Thyroid gland (tissue), 4 donors: Measurements from ENCODE around the gene CRIM1. TPM values are rescaled to one million over a fixed set of nuclear protein-coding genes. Genes with fewer than 3 reads are reported as not detected.
A peak's percentile ranks its signal among the peaks of the same experiment; 100 is the strongest.

Source experiments
- DNase-seq, 2 donors: peaks; one replicate each; pipeline ENCODE4 v3.0.0-alpha.2; 2019
- H3K27ac ChIP-seq, 3 donors: fragments of 200-600 bp; sonication (generic); 1 replicate in 2 of 3; 2 replicates in 1 of 3; pipeline ENCODE4 v1.5.1; 2016 to 2019; ENCODE audit warnings: mild to moderate bottlenecking in 1 of 3, moderate library complexity in 1 of 3
- H3K27me3 ChIP-seq: fragments of 200-600 bp; sonication (generic); one replicate; pipeline ENCODE4 v1.5.1; 2019
- H3K36me3 ChIP-seq, 2 donors: fragments of 200-600 bp; sonication (generic); one replicate each; pipeline ENCODE4 v1.5.1; 2016 to 2019
- H3K4me1 ChIP-seq, 2 donors: fragments of 200-600 bp; sonication (generic); one replicate each; pipeline ENCODE4 v1.5.1; 2017 to 2019
- H3K4me3 ChIP-seq, 3 donors: fragments of 200-600 bp; sonication (generic); replicated peaks in 1 of 3; 1 replicate in 2 of 3; 2 replicates in 1 of 3; pipeline ENCODE4 v1.5.1; 2016; ENCODE audit warnings: mild to moderate bottlenecking in 1 of 3
- H3K9me3 ChIP-seq: fragments of 200-600 bp; sonication (generic); one replicate; pipeline ENCODE4 v1.5.1; 2017
- CTCF ChIP-seq, 6 experiments: fragments of 200-600 bp in 3 of 6; fragments of 450-650 bp in 3 of 6; sonication (generic) in 3 of 6; IDR thresholded peaks; one replicate each; pipeline ENCODE4 v1.5.1; 2016 to 2019; ENCODE audit warnings: antibody characterized with exemption in 6 of 6, mild to moderate bottlenecking in 2 of 6, inconsistent platforms in 1 of 6, moderate library complexity in 1 of 6
- POLR2A ChIP-seq, 2 donors: fragments of 450-650 bp; IDR thresholded peaks; one replicate each; pipeline ENCODE4 v1.6.1; 2017; ENCODE audit warnings: antibody characterized with exemption in 2 of 2, mild to moderate bottlenecking in 2 of 2, moderate library complexity in 1 of 2
- WGBS, 2 donors: methylation state at CpG; one replicate each; pipeline ENCODE4 v1.1.5; 2017; 5-methylcytosine and 5-hydroxymethylcytosine counted together
- intact Hi-C: fragments of 100-400 bp; cut with DNase I; formaldehyde crosslinking; loops from one replicate; pipeline ENCODE4 v1.15.1; 2023
- total RNA-seq, 4 donors: library from RNA; depleted of rRNA; stranded (reverse); fragments of >200 nt; gene quantifications; one replicate each; pipeline ENCODE4 v1.2.3, GENCODE V29; 2016

The CRIM1 gene
- total RNA-seq, 4 donors from 2014 or later: 49.5 to 104 (median 71.5) TPM

DNA sequence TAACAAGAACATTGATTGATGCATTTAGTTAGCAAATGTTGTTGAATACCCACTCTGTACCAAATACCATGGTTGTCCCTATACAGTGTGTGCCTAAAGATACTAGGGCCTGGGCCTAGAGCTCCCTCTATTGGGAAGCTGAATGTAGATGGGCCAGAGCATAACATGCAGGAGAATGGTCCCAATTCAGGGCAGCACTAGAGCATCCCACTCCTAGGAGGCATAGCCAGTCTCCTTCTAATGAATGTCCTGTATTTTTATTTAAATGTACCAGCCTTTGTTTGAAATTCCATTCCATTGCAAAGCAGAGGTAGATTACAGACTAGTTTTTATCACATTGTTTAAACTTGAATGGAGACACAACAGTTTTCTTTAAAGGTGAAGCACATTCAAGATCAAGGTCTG, 151.8 kb downstream of the CRIM1 start:
- TF ChIP-seq POLR2A (IDR thresholded peaks at IDR 0.05): no peak
- peak in 5 of 6 experiments; percentile 24 to 78 (median 65) for TF ChIP-seq CTCF (IDR thresholded peaks at IDR 0.05)
- Histone ChIP-seq H3K27me3 (no peaks in the 10 kb centered on the region), H3K4me3 (no peak overlapping the region), H3K27ac (no peak overlapping the region), H3K9me3 (no peaks in the 10 kb centered on the region), H3K36me3 (peaks cover 0 to 8% of the 10 kb centered on the region in 2 donors), H3K4me1 (no peaks in the 10 kb centered on the region)
- intact Hi-C loops: no loop called here
- peak; percentile 36 to 47 for DNase-seq

DNA sequence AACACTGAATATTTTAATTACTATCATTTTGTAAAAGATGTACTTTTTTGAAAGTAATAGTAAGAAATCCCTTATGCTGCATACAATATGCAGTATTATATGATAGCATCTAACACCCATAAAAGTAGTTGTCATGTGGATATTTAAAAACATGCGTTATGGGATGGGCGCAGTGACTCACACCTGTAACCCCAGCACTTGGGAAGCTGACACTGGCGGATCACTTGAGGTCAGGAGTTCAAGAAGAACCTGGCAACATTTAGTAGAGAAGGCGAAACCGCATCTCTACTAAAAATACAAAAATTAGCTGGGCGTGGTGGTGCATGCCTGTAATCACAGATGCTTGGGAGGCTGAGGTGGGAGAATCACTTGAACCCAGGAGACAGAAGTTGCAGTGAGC, 153.5 kb downstream of the CRIM1 start:
- Histone ChIP-seq H3K4me1 (no peaks in the 10 kb centered on the region), H3K9me3 (no peaks in the 10 kb centered on the region), H3K4me3 (no peak overlapping the region), H3K27ac (no peak overlapping the region), H3K36me3 (peaks cover 11 to 17% of the 10 kb centered on the region in 2 donors), H3K27me3 (no peaks in the 10 kb centered on the region)
- intact Hi-C loops: no loop called here
- WGBS, 2 donors: 92 to 93% methylated on average over 6 of the region's 6 CpGs
- no peak for DNase-seq
- TF ChIP-seq POLR2A (IDR thresholded peaks at IDR 0.05) (no peak), CTCF (IDR thresholded peaks at IDR 0.05) (no peak)

DNA sequence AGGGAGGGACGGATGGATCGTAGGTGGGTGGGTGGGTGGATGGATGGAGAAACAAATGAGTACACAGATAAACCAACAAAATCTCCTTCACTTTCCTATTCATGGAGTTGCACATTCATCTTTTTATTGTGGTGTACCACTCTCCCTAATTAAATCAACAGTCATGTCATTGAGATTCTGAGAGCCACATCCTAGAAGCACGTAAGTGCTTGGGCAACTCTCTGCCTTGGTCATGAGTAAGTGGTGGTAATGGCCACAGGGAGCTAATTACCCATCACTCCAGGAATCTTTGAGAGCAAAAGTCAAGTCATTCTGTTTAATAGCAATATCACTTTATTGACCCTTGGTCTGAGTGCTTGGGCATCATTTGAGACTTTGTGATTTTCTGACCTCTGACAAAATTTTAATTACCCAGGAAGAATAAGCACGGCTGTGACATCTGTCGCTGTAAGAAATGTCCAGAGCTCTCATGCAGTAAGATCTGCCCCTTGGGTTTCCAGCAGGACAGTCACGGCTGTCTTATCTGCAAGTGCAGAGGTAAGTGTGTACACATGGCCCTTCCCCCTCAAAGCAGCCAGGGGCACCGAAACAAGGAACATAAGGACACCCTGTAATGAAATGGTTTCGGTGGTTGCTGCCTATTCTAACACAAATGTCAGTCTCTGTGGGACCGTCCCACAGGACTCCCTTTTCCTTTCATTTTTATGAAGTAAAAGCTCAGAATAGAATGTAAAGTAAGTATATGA, 156.5 kb downstream of the CRIM1 start:
- H3K4me3 ChIP-seq: no peak overlapping the region
- peaks cover 4 to 6% of the 10 kb centered on the region in 2 donors for H3K4me1 ChIP-seq
- H3K36me3 ChIP-seq: peaks cover 20 to 32% of the 10 kb centered on the region in 2 donors
- no peak for DNase-seq
- no peak overlapping the region for H3K27ac ChIP-seq
- 90 to 96% methylated on average over 9 of the region's 9 CpGs for WGBS, 2 donors
- TF ChIP-seq CTCF (IDR thresholded peaks at IDR 0.05) (no peak), POLR2A (IDR thresholded peaks at IDR 0.05) (no peak)
- H3K27me3 ChIP-seq: no peaks in the 10 kb centered on the region
- intact Hi-C loops: loop anchor here (10.0 kb wide), 1 partner anchor 153 kb away; no protein-coding TSS in a partner anchor
- no peaks in the 10 kb centered on the region for H3K9me3 ChIP-seq

DNA sequence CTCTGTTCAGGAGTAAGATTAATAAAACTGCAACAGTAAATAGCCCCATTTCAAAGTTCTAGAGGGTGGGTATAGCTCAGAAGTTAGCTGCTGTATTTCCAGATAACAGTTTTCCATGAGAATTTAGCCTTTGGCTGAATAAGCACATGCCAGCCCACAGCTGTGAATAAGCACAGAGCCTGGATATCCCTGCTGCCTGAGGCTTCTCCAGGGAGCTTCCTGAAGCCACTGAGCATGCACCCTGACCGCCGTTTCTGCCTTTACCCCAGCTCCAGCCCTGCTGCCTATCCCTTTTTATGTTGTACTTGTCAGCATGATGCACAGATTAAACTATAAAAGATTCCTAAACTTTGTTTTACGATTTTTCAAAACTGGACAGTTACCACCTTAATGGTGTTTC, 157.1 kb downstream of the CRIM1 start:
- Histone ChIP-seq H3K27me3 (no peaks in the 10 kb centered on the region), H3K4me3 (no peak overlapping the region), H3K27ac (no peak overlapping the region), H3K4me1 (peaks cover 4 to 6% of the 10 kb centered on the region in 2 donors), H3K36me3 (peaks cover 26 to 37% of the 10 kb centered on the region in 2 donors), H3K9me3 (no peaks in the 10 kb centered on the region)
- 86 to 91% methylated on average over 3 of the region's 3 CpGs for WGBS, 2 donors
- intact Hi-C loops: loop anchor here (10.0 kb wide), 1 partner anchor 152 kb away; no protein-coding TSS in a partner anchor
- TF ChIP-seq POLR2A (IDR thresholded peaks at IDR 0.05): no peak
- TF ChIP-seq CTCF (IDR thresholded peaks at IDR 0.05): no peak
- no peak for DNase-seq

- H3K27ac ChIP-seq: no peak overlapping the region
- TF ChIP-seq CTCF (IDR thresholded peaks at IDR 0.05) (no peak), POLR2A (IDR thresholded peaks at IDR 0.05) (no peak)
- intact Hi-C loops: loop anchor here (10.0 kb wide), 1 partner anchor 151 kb away; no protein-coding TSS in a partner anchor
- H3K9me3 ChIP-seq: no peaks in the 10 kb centered on the region
- peaks cover 26 to 40% of the 10 kb centered on the region in 2 donors for H3K36me3 ChIP-seq
- H3K4me1 ChIP-seq: peaks cover 4 to 6% of the 10 kb centered on the region in 2 donors
- no peak for DNase-seq
- H3K27me3 ChIP-seq: no peaks in the 10 kb centered on the region
- no peak overlapping the region for H3K4me3 ChIP-seq
- 90% methylated on average over 2 of the region's 2 CpGs; no CpG with 5 or more reads in 1 of the 2 donors for WGBS, 2 donors
Measured at GRCh38 chr2:36513661-36514060, 158.1 kb downstream of the CRIM1 start.
